ENCODE results near the gene GPR17. TPM values are rescaled to one million over a fixed set of nuclear protein-coding genes. Genes with fewer than 3 reads are reported as not detected.

Gene GPR17
- total RNA-seq, 1 donor from 2014 or later = not detected

DNA sequence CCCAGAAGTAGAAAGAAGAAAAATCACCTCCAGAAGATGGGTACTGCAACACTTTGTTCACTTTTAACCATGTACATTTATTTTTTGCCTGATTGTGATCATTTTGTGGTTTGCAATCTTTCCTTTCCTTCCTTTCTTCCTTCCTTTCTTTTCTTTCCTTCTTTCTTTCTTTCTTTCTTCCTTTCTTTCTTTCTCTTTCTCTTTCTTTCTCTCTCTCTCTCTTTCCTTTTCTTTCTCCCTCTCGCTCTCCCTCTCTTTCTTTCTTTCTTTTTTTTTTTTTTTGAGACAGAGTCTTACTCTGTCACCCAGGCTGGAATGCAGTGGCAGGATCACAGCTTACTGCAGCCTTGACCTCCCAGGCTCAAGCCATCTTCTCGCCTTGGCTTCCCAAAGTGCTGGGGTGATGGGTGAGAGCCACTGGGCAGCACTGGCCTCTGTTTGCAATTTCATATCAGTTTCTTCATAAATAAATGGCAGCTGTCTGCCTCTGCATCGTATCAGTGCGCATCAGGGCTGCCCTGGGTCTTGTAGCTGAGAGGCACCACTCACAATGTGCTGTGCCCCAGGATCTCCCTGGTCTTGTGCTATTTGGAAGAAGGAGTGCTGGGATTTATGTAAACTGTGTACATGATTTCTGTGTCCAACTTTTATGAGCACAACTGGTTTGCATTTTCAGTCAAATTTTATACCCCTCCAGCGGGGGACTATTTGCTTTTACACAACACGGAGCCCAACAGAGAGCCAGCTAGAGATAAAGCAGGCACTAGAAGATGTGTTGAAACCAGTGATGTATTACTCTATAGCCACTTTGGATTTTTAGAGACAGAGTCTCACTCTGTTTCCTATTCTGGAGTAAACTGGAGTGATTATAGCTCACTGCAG, 36.3 kb downstream of the GPR17 start:
- no peak for DNase-seq (ENCODE audit: low spot score)

DNA sequence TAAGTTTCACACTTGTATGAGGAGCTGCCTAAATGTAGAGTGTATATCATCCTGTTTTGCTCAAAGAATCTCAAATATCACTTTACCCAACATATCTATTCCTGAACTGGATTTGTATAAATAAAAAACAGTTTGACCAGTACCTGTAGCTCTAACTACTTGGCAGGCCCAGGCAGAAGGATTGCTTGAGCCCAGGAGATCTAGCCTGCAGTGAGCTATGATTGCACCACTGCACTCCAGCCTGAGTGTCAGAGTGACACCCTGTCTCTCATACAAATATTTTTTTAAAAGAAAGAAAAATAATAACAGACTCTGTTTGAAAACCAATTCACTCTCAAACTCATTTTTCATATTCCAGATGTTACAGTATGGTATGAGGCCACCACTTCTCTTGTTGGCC, 37.1 kb downstream of the GPR17 start:
- no peak for DNase-seq (ENCODE audit: low spot score)

DNA sequence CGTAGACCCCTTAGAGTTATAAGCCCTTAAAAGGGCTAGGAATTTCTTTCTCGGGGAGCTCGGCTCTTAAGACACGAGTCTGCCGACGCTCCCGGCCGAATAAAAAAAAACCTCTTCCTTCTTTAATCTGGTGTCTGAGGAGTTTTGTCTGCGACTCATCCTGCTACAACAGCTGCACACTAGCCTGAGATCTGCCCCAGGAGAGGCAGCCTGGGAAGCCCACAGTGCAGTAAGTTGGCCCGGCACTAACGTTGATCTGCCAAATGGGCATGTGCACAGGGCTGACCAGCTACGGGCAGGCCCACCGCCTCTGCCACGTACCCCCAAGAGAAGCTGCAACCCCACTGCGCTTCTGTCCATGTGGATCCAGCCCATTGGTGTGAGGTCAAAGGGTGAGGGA, 37.8 kb downstream of the GPR17 start:
- no peak for DNase-seq (ENCODE audit: low spot score)

DNA sequence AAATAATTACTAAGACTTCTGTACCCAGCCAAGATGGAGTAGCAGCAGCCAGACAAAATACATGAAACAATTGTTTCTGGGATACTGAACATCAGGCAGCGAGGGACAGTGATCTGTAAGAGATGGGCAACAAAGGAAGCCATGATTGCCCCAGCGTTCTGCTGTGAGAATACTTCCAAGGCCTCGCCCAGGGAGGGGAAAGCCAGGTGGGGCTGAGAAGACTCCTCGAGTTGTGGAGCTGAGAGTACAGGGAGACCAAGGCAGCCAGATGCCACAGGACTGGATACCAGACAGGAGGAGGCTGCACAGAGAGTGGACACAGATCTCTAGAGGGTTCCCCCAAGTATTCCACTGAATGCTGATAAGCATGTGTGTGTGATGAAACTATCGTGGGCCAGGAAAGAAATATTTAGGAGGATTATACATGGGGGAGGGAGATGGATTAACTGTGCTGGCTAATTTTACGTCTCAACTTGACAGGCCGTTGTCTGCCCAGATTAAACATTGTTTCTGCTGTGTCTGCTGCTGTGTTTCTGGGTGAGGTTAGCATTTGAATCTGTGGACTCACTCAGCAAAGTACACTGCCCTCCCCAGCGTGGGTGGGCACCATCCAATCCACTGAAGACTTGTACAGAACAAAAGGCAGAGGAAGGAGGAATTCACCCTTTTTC, 39.6 kb downstream of the GPR17 start:
- DNase-seq (ENCODE audit: low spot score) = no peak

DNA sequence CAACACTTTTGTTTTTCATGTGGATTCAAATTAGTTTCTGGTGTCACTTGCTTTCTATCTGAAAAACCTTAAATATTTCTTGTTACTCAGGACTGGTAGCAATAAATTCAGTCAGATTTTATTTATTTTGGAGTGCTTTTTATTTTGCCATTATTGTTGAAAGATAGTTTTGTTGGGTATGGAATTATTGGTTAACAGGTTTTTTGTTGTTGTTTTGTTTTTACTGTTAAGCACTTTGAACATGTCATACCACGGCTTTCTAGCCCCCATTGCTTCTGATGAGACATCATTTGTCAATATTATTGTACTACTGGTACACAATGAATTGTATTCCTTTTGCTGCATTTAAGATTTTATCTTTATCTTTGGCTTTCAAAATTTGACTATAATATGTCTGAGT, 42.5 kb downstream of the GPR17 start:
- DNase-seq (ENCODE audit: low spot score) = no peak

DNA sequence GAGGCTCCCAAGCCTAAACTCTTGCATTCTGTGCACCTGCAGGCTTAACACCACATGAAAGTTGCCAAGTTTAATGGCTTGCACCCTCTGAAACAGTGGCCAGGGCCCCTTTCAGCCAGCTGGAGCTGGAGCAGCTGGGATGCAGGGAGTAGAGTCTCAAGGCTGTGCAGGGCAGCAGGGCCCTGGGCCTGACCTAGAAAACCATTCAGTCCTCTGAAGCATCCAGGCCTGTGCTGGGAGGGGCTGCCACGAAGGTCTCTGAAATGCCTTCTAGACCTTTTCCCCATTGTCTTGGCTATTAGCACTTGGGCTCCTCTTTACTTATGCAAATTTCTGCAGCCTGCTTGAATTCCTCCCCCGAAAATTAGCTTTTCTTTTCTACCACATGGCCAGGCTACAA, 44.7 kb downstream of the GPR17 start:
- DNase-seq (ENCODE audit: low spot score) = no peak

DNA sequence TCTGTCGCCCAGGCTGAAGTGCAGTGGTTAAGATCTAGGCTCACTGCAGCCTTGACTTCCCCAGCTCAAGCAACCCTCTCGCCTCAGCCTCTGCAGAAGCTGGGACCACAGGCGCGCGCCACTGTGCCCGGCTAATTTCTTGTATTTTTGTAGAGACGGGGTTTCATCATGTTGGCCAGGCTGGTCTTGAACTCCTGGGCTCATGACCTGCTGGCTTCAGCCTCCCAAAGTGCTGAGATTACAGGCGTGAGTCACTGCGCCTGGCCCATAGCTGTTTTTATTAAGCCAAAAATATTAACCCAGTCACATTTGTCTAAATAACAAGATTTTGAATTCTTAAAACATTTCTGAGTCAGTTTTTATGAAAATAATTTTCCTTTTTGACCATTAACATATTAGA, 49.0 kb downstream of the GPR17 start:
- peak; percentile 79 for DNase-seq (ENCODE audit: low spot score)

DNA sequence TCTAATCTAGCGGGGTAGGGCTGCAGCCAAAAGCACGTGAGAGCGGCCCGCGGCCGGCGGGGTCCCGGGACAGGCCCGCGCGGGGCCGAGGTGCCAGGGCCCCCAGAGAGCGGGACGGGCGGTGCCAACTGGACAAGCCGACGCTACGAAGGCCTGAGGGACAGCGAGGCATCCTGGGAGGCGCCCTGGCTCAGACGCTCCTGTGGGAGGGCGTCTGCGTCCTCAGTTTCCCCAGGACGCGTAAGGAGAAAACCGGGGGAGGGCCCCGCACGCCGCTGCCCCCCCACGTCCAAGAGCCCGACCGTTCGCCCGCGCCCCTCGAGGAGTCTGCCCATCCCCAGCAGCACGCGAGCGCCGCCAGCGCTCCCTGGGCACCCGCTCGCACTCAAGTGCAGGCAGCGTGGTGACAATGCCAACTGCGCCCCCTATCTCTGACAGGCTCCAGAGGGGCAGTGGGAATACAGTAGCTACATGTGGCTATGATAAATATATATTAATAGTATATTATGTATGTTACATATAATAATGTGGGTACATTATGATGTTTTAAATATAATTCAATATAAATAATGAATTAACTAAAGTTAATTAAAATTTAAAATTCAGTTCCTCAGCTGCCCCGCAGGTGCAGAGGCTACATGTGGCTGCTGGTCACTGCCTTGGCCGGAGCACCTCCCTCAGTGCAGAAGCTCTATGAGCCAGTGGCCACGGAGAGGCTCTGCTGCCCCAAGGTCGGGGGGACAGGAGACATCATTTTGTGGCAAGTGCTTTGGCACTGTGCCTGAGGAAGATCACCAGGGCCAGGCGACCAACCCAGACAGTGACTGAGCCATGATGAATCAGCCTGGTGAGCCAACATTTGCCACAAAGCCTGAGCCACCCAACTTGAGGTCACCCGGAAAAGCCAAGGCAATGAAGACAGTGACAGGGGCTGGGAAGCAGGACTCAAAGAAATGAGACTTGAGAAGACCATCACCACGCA, 49.8 kb downstream of the GPR17 start:
- peak; percentile 90 for DNase-seq (ENCODE audit: low spot score)

DNA sequence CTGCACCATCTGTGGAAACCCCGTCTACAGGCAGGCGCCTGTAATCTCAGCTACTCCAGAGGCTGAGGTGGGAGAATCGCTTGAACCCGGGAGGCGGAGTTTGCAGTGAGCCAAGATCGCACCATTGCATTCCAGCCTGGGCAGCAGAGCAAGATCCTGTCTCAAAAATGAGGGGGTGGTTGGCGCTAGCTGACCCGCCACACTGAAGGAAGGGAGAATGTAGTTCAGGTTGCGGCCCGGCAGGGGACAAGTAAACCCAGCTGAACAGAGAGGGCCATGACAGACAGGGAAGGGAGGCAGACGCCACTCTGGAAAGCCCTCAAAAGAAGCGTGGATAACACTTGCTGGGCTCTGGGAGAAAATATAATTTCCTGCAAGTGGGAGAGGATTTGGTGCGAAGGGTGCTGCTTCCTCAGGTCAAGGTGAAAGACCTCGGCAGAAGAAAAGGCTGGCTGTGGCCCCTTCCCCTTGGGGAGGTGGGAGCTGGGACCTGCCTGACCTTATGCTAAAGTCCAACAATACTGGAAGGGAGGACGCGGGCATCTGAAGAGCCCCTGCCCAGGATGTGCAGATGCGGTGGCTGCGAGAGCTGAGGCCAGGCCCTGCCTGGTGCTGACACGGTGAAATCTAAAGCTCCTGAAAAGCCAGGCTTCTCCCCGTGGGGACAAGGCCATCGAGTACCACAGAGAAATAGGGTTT, 51.7 kb downstream of the GPR17 start:
- peak; percentile 85 for DNase-seq (ENCODE audit: low spot score)

DNA sequence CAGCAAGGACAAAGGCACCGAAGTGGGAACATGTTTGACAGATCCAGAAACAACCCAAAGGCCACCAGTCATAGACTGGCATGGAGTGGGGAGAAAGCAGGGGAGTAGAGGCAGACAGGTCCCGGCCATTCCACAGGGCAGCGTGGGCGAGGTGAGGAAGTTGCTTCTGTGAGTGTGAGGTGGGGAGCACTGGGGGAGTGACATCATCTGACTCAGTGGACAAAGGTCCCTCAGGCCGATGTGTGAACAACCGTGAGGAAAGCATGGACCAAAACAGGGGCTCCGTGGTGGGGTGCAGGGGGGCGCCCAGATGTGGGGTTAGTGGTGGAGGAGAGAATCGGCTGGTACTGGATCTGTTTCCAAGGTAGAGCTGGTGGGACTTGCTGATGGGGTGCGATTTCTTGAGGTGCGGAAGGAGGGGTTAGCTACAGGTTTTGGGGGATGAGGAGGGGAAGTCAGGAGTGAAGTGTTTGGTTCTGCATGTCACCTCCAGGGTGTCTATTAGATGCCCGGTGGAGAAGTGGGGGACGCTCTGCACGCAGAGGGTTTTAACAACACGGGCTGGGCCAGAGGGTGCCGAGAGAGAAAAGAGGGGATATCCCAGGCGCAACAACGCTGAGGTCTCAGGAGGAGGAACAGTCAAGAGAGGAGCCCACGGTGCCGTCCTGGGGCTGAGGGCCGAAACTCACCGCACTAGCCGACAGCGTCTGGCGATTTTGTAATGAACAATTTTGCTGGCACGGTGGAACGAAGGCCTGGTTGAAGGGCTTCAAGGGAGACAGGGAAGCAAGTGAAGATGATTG, 52.8 kb downstream of the GPR17 start:
- peak; percentile 80 for DNase-seq (ENCODE audit: low spot score)

DNA sequence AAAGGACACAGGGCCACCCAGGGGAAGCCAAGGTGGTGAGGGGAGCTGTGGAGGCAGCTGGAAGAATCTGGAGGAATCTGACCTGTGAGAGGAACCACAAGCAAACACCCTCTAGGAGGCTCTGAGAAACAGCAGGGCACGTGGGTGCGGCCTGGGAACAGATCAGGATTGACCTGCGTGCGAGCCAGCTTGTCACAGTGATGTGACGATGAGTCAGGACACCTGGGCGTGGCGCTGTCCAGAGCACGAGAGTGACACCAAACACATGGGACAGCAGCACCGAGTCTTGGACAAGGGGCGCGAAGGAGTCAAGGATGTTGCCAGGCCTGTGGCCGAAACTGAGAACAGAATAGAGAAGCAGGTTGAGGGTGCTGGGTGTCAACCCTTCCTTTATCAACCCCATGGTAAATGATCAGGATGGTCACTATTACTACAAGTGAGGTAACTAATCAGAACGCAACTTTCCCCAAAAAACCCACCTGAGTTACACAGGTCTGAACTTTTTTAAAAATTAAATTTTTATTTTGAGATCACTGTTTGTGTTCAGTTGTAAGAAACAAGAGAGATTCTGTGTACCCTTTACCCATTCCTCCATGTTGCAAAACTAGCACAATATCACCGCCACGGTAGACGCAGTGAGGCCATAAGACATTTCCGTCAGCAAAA, 54.7 kb downstream of the GPR17 start:
- DNase-seq (ENCODE audit: low spot score) = peak; percentile 89

DNA sequence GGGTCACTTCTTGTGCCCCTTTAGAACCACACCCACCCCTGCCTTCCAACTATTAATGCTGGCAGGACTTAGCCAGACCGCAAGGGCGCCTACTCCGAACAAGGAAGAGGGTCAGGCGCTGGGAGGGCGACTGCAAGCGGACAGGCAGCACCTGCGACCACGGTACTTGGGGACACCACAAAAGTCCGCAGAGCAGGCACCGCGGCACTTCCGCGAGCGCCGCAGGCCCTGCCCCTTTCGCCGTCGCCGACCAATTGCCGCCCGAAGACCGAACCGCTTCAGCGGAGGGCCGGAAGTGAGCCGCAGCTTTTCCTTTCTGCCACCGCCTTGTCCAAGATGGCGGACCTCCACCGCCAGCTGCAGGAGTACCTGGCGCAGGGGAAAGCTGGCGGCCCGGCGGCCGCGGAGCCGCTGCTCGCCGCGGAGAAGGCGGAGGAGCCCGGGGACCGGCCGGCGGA, 55.3 kb downstream of the GPR17 start, which contains the start of gene SFT2D3:
Gene SFT2D3, plus strand, starts transcription at position 305 of the 458 bp plus-strand sequence. Its CDS starts 32 bp downstream, at position 337.
- peak; percentile 98 for DNase-seq (ENCODE audit: low spot score)

DNA sequence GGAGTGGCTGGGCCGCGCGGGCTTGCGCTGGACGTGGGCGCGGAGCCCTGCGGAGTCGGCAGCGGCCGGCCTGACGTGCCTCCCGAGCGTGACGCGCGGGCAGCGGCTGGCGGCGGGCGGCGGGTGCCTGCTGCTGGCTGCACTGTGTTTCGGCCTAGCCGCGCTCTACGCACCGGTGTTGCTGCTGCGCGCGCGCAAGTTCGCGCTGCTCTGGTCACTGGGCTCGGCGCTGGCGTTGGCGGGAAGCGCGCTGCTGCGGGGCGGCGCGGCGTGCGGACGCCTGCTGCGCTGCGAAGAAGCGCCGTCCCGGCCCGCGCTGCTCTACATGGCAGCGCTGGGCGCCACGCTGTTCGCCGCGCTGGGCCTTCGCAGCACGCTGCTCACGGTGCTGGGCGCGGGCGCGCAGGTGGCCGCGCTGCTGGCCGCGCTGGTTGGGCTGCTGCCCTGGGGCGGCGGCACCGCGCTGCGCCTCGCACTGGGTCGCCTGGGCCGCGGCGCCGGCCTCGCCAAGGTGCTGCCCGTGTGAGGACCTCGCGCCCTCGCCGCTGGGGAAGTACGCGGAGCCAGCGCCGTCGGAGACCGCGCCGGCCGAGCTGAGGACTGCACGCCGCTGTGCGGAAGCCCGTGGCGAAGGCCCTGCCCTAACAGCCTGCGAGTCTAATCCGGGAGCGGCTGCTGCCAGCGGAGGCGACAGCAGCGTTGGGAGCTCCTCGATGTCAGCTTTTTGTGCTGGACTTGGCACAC, 55.9 kb downstream of the GPR17 start:
- peak; percentile 94 for DNase-seq (ENCODE audit: low spot score)

Other genes starting within 250 kb of the GPR17 start
- gene PROC, start 227.7 kb upstream of the GPR17 start, total RNA-seq = not detected
- gene IWS1, start 119.7 kb upstream of the GPR17 start, total RNA-seq = 39.1 TPM
- 2.1 TPM for gene MYO7B, start 110.5 kb upstream of the GPR17 start, total RNA-seq
- gene LIMS2, start 29.4 kb downstream of the GPR17 start, total RNA-seq = 70.6 TPM
- gene SFT2D3, start 55.3 kb downstream of the GPR17 start, total RNA-seq = 4.2 TPM
- gene WDR33, start 165.0 kb downstream of the GPR17 start, total RNA-seq = 53.7 TPM
- 26.4 TPM for gene POLR2D, start 212.0 kb downstream of the GPR17 start, total RNA-seq
- gene AMMECR1L, start 239.8 kb downstream of the GPR17 start, total RNA-seq = 22.0 TPM

All from mesenteric fat pad (tissue), 1 donor.